ENCODE results near the gene TTC39A.

GRCh38 chr1:51346086-51346942 lies 16.0 kb upstream of the TTC39A start:
- TF ChIP-seq YY1 (IDR thresholded peaks at IDR 0.05; ENCODE audit: insufficient read depth, insufficient read length) (no peak), ZNF274 (IDR thresholded peaks at IDR 0.05; ENCODE audit: low read depth, low read length) (no peak), SUZ12 (IDR thresholded peaks at IDR 0.05; ENCODE audit: extremely low read depth, insufficient read depth, insufficient read length) (no peak)

Data from NT2/D1 (cell line).